ENCODE data around the gene RGS3. TPM values are rescaled to one million over a fixed set of nuclear protein-coding genes. Genes with fewer than 3 reads are reported as not detected.

Gene RGS3
- total and polyA plus RNA-seq, 10 of the 15 experiments (the other 5 are each of a cell fraction or from before 2014, with no cell fraction given) = 2.9 to 138 (median 28.8) TPM

- TF ChIP-seq ZNF687 (IDR thresholded peaks at IDR 0.05) (no peak), NFYB (IDR thresholded peaks at IDR 0.05; ENCODE audit: insufficient read depth, low read depth, low read length) (no peak), ZNF217 (IDR thresholded peaks at IDR 0.05) (no peak), ZNF24 (IDR thresholded peaks at IDR 0.05) (peak; percentile 87), NR2F1 (conservative IDR thresholded peaks at IDR 0.05) (no peak), PRDM15 (CRISPR knock-in tag; IDR thresholded peaks at IDR 0.05) (no peak), NKRF (conservative IDR thresholded peaks at IDR 0.05) (no peak), FOXM1 (IDR thresholded peaks at IDR 0.05; ENCODE audit: low read depth, low read length) (no peak), NFIC (IDR thresholded peaks at IDR 0.05; ENCODE audit: low read depth, low read length) (no peak; the same call in 1 of the 2 replicates), PML (IDR thresholded peaks at IDR 0.05; ENCODE audit: low read length) (no peak)
- TF ChIP-seq, protein P1, sequence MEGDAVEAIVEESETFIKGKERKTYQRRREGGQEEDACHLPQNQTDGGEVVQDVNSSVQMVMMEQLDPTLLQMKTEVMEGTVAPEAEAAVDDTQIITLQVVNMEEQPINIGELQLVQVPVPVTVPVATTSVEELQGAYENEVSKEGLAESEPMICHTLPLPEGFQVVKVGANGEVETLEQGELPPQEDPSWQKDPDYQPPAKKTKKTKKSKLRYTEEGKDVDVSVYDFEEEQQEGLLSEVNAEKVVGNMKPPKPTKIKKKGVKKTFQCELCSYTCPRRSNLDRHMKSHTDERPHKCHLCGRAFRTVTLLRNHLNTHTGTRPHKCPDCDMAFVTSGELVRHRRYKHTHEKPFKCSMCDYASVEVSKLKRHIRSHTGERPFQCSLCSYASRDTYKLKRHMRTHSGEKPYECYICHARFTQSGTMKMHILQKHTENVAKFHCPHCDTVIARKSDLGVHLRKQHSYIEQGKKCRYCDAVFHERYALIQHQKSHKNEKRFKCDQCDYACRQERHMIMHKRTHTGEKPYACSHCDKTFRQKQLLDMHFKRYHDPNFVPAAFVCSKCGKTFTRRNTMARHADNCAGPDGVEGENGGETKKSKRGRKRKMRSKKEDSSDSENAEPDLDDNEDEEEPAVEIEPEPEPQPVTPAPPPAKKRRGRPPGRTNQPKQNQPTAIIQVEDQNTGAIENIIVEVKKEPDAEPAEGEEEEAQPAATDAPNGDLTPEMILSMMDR (IDR thresholded peaks at IDR 0.05 in 2 of 3, conservative IDR thresholded peaks at IDR 0.05 in 1 of 3; ENCODE audit: control insufficient read depth in 2 of 3, extremely low read depth in 1 of 3, insufficient read depth in 1 of 3, low read depth in 3 of 3, low read length in 3 of 3) = no peak
- TF ChIP-seq, protein P2, sequence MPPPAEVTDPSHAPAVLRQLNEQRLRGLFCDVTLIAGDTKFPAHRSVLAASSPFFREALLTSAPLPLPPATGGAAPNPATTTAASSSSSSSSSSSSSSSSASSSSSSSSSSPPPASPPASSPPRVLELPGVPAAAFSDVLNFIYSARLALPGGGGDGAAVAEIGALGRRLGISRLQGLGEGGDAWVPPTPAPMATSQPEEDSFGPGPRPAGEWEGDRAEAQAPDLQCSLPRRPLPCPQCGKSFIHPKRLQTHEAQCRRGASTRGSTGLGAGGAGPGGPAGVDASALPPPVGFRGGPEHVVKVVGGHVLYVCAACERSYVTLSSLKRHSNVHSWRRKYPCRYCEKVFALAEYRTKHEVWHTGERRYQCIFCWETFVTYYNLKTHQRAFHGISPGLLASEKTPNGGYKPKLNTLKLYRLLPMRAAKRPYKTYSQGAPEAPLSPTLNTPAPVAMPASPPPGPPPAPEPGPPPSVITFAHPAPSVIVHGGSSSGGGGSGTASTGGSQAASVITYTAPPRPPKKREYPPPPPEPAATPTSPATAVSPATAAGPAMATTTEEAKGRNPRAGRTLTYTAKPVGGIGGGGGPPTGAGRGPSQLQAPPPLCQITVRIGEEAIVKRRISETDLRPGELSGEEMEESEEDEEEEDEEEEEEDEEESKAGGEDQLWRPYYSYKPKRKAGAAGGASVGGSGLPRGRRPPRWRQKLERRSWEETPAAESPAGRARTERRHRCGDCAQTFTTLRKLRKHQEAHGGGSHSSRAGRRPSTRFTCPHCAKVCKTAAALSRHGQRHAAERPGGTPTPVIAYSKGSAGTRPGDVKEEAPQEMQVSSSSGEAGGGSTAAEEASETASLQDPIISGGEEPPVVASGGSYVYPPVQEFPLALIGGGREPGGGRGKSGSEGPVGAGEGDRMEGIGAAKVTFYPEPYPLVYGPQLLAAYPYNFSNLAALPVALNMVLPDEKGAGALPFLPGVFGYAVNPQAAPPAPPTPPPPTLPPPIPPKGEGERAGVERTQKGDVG (CRISPR knock-in tag; IDR thresholded peaks at IDR 0.05) = no peak
These were observed 47.3 kb upstream of the RGS3 start (continued) for GRCh38 chr9:113416149-113416721.

Data from GM12878 (cell line).